Hypothalamus (tissue), 51 donors: ENCODE measurements around the gene SORBS2.

Experiments used
- DNase-seq, 51 donors: peaks; one replicate each; lab custom pipeline; 2025; lab: John Stamatoyannopoulos, UW

SORBS2 gene

GRCh38 chr4:185689407-185689806 lies 122.6 kb downstream of the SORBS2 start:
- DNase-seq: no peak

GRCh38 chr4:185685804-185686203 lies 126.2 kb downstream of the SORBS2 start:
- DNase-seq: no peak

- no peak for DNase-seq
Observed at GRCh38 chr4:185683896-185684295, 128.1 kb downstream of the SORBS2 start.

- DNase-seq: no peak
Observed at GRCh38 chr4:185683222-185683621, 128.8 kb downstream of the SORBS2 start.

- no peak for DNase-seq
Observed at GRCh38 chr4:185682236-185682635, 129.8 kb downstream of the SORBS2 start.

GRCh38 chr4:185681604-185682003 lies 130.4 kb downstream of the SORBS2 start:
- no peak for DNase-seq

GRCh38 chr4:185680617-185681016 lies 131.4 kb downstream of the SORBS2 start:
- no peak for DNase-seq

- no peak for DNase-seq
Observed at GRCh38 chr4:185679523-185679922, 132.5 kb downstream of the SORBS2 start.

- no peak for DNase-seq
Observed at GRCh38 chr4:185677637-185678314, 134.2 kb downstream of the SORBS2 start.

GRCh38 chr4:185672618-185673017 lies 139.4 kb downstream of the SORBS2 start:
- no peak for DNase-seq

GRCh38 chr4:185672151-185672550 lies 139.8 kb downstream of the SORBS2 start:
- DNase-seq: no peak

- no peak for DNase-seq
Observed at GRCh38 chr4:185671496-185671895, 140.5 kb downstream of the SORBS2 start.

GRCh38 chr4:185671066-185671465 lies 140.9 kb downstream of the SORBS2 start:
- DNase-seq: no peak

- DNase-seq: no peak
Observed at GRCh38 chr4:185669288-185669687, 142.7 kb downstream of the SORBS2 start.

- no peak for DNase-seq
Observed at GRCh38 chr4:185666156-185666555, 145.8 kb downstream of the SORBS2 start.

- no peak for DNase-seq
Observed at GRCh38 chr4:185665655-185666054, 146.3 kb downstream of the SORBS2 start.

- no peak for DNase-seq
Observed at GRCh38 chr4:185664481-185664880, 147.5 kb downstream of the SORBS2 start.

GRCh38 chr4:185662030-185662778 lies 149.8 kb downstream of the SORBS2 start:
- no peak for DNase-seq

GRCh38 chr4:185660340-185660739 lies 151.7 kb downstream of the SORBS2 start:
- no peak for DNase-seq

GRCh38 chr4:185657699-185658098 lies 154.3 kb downstream of the SORBS2 start:
- DNase-seq: no peak

- peak in 11 of 51 donors; percentile 7 to 40 (median 20) for DNase-seq
Observed at GRCh38 chr4:185657183-185657582, 154.8 kb downstream of the SORBS2 start.

- peak in 29 of 51 donors; percentile 6 to 59 (median 25) for DNase-seq
Observed at GRCh38 chr4:185656467-185656931, 155.5 kb downstream of the SORBS2 start.
